Germinal center (tissue), 1 donor: ENCODE data around the gene AHI1.

Experiments
- DNase-seq: peaks from one replicate; pipeline ENCODE4 v3.0.0; 2012; ENCODE audit warnings: mixed read lengths, low spot score

AHI1 gene

DNA sequence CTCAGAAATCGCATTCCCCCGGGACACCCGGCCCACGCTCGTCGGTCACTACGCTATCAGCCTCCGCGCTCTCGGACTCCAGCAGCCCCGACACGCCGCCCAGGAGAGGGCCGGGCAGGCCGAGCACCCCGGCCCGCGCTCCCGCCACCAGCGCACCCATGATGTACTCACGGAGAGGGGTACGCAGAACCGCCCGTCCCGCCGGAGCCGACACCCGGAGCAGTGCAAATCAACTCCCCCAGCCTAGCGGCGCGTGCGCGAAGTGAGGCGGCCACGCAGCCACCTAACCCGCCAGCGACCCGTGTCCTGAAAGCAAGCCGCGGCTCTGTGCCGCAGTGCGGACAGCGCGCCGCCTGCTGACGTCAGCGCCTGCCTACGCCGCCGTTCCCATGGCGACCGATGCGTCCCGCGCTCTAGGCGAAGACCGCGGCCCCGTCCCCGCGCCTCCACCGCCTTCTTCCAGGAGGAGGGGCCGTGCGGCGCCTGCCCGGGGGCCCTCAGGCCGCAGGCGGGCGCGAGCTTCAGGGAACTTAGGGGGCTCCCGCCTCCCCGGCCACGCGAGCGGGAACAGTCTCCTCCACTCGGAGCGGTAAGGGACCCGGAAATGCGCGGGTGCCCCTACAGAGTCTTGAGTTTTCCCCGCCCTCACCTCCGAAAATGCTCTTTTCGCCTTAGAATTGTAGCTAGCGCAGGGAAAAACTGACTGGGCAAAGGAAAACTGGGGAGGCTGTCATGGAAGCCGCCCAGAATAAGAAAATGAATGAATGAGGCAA, at the start of gene AHI1:
TSS of gene AHI1 (minus strand) at position 329 of the 773 bp plus-strand sequence. CDS start 5,503 bp downstream, outside the sequence.
- peak; percentile 90 for DNase-seq

DNA sequence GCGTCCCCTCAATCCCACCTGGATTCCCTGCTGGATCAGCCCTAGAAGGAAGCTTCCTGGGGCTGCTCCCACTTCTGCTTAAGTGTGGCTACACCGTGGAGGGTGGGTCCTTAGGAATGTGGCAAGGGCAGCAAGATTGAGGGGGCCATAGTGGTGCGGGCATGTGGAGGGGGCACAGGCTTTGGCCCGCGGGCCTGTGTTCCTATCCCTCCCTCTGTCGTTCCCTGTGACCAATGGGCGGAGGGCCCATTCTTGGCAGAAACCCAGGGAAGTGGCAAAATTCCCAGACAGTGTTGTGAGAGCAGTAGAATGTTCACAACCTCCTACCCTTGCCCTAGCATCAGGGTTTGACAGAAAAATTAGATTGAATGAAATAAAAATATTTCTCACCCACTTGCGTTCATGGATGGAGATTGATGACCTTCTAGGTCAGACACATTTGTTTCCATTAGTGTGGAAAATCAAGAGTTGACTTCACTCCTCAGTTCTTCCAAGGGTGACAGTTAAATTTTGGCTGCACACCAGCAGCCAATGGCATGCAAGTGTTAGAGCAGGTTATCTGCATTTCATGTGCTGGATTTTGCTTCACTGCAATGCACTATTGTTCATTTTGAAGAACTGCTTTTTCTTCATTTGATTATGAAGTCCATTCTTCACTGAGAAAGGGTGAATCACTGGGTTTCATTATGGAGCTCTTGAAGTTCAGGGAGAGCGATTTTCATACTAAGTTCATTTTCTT, 49.3 kb upstream of the AHI1 start:
- DNase-seq, result no peak

DNA sequence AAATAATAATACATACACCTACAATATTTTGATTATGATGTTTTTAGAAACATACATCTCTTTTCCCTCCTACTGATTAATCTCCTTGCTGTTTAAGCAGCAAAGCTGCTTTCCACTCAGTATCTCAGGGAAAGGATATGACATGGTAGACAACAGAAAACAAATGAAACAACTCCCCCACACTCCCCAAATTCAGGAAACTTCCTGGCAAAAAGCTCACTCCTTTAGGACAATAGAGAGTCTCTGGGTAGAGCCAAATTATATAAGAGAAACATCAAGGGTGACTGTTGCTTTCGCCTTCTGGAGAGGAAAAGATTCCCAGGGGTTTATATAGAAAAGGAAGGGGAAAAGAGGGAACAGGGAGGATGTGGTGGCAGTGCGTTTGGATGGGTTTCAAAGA, 48.7 kb upstream of the AHI1 start:
- no peak for DNase-seq

DNA sequence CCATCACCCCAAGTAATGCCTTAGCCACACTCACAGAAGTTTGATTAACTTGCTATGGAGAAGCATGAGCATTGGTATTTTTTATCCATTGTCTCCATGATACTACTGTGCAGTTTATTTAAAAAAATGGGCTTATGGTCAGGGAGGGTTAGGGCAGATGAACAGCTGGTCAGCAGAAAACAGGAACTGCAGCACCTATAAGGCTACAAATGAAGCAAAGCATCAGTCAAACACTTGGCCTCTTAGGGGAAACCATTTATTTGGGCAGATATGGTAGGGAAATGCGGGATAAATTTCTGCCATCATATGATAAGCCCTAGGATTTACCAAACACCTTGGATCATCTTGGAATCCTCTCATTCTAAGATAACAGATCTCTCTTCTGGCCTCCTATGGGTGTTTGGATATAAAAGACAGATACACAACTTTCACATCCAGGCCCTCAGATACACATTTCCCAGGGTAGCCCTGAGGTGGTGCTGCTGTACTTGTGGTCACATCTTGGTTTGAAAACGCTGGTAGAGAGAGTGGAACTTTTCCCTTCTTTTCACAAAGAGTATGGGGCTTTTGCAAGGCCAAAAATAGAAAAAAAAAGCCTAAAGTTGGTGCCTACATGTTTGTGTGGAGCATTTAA, 42.8 kb upstream of the AHI1 start:
- DNase-seq, result no peak

DNA sequence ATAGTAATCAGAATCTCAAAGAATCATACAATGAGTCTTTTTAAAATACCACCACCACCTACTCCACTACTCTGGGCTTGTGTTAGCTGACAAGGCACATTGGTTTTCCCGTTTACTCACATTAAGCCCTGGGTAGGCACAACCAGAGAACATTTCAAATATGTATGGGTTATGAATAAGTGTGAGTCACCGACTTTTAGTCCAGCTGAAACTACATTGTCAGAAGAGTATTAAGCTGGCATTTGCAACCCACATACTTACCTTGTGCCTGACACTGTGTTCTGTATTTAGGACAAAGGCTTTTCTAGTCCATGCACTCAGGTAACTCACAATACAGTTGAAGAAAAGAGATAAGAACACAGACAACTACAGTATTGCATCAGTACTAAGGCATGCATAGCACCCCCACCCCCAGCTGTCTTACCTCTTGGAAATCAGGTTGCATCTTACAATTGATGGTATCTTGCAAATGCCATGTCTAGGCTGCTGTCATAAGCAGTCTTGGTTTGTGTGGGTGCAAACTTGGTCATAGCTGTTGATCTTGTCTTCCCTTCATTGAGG, 40.3 kb upstream of the AHI1 start:
- no peak for DNase-seq

DNA sequence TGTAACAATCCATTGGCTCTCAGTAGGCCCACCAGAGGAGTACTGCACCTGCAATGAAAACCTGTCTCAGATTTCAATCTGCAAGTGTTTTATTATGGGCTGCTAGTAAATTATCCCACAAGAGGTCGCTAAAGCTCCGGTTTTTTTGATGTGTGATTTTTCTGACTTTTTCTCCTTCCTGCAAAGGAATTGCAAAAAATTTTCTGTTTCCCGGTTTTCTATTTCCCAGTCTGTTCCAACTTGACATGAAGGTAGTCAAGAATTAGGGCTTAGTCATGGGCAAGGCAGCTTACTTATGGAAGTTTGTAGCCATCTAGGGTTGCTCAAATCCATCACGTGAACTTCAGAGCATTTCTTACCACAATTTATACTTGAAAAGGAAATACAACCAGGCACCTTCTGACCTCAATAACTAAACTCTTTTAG, 38.5 kb upstream of the AHI1 start:
- peak; percentile 23 for DNase-seq

DNA sequence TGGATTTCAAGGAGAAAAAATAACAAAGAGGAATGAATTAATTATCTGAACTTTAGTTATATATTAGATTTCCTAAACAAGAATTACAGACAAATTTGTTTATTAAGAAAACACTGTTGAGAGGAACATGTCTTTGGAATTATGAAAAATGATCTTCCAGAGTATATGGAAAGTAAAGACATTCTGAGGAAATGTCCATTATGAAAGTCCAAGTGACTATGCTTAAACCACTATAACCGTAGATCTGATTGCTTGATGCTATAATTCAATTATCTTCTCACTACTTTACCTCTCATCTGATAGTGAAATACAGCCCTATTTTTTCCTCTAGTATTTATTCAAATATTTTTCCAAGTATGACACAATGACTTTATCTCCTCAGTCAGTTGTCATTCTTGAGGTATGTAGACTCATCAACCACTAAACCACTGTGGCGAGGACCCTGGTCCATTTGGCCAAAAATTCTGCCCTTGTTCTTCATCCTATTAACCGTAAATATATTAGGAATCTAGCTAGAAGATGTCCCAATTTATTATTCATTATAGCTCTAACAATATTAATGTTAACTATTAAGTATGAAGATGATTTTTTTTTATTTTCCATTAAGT, 37.3 kb upstream of the AHI1 start:
- DNase-seq, result no peak

DNA sequence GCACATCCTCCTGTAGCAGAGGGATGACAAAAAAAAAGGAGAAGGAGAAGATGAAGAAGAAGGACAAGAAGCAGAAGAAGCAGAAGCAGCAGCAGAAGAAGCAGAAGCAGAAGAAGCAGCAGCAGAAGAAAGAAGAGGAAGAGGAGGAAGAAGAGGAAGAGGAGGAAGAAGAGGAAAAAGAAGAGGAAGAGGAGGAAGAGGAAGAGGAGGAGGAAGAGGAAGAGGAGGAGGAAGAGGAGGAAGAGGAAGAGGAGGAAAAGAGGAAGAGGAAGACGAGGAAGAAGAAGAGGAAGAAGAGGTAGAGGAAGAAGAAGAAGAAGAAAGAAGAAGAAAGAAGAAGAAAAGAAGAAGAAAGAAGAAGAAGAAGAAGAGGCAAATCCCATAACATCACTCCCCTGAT, 35.0 kb upstream of the AHI1 start:
- no peak for DNase-seq

DNA sequence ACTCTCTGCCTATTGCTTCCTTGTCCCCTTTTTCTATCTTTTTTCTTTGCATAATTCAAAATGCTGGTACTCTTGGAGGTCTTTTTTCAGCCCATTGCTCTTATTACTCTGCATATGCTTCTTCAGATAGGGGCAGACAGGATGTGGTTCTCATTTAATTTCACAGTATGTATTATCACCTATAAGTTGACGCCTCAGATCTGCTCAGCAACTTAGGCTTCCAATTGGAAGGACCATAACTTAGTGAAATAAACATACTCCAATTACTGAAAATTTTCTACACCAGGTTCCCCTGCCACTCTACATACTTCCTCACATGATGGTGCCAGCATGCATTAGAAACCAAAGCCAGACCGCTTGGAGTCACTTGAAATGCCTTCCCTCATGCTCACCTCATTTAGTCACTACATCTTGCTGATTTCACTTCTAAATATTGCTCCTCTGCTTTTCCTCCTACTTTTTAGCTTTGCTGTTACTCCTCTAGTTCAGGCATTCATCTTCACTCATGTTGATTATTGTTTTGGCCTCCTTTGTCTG, 34.5 kb upstream of the AHI1 start:
- DNase-seq, result no peak

DNA sequence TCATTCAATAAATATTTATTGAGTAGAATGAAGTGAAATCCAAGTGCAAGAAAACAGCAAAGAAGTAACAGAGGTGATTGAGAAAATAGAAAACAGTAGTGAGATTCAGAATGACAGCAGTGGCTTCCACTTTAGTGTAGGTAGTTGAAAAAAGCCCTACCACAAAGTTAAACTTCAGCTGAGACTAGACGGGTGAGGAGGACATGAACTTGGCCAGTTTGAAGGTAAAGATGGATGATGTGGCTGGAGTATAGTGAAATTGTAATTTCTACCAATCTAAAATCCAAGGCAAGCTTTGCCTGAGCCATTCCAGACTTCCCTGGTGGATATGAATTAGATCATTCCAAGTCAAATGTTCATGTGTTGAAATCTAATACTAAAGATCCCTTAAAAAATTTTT, 32.6 kb upstream of the AHI1 start:
- DNase-seq, result no peak

DNA sequence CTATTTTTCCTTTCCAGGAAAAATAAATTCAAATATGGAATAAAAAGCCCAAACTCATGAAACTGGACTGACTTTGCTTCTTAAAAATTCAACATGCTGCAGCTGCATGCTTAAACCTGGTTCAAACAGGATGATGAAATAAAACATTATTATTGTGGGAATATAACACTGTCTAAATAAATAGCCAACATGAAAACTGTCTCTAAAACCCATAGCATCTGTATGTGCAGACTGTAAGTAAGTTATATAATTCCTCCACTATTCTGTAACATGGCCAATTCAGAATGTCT, 30.4 kb upstream of the AHI1 start:
- no peak for DNase-seq

DNA sequence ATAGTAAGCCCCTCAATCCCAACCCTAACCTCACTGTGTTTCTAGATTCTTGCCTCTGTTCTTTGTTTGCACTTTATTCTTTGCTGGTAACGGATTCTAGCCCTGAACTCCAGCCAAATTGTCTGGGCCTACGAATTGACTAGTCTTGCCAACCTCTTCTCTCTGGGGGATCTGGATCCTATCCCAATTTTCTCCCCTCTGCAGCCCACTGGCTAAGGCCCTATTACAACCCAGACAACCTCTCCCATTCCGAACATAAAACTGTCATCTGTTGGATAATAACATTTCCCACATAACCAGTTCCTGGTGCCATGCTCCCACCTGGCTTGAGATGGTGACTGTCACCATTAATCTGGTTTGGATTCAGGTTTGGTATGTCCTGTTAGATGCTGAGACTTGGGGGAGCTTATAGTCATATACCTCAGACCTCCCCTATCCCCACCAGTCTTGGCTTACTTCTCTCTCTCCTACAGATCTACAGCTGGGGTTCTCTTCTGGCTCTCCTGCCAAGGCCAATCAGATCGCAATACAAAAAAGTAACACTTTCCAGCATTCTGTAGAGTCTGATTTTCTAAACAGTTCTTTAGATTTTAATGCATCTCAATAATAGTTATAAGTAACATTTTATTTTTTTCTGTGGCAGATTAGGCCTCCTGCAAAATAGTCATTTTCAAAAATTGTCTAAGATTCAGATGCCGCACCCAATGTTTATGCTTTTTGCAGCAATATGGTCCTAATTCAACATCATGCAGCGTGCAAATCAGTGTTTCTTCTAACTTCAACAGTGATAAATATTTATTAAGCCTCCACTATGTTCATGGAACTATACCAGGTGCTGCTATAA, 29.8 kb upstream of the AHI1 start:
- DNase-seq, result no peak

DNA sequence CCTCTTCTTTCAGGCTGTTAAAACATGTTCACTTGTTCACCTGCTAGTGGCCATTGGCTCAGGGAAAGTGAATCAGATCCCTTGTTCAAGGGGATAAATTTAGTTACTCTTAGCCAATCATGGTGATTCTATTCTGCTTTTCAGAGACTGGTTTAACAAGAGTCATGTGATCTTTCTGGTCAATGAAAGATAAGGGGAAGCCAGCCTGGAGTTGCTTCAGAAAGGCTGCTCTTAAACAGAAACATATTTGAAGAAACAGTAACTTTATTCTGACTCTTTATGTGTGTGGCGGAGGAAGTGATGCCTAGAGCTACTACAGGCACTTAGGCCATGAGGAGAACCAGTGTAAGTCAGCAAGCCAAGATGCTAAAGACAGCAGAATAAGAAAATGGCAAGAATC, 28.1 kb upstream of the AHI1 start:
- DNase-seq, result no peak

DNA sequence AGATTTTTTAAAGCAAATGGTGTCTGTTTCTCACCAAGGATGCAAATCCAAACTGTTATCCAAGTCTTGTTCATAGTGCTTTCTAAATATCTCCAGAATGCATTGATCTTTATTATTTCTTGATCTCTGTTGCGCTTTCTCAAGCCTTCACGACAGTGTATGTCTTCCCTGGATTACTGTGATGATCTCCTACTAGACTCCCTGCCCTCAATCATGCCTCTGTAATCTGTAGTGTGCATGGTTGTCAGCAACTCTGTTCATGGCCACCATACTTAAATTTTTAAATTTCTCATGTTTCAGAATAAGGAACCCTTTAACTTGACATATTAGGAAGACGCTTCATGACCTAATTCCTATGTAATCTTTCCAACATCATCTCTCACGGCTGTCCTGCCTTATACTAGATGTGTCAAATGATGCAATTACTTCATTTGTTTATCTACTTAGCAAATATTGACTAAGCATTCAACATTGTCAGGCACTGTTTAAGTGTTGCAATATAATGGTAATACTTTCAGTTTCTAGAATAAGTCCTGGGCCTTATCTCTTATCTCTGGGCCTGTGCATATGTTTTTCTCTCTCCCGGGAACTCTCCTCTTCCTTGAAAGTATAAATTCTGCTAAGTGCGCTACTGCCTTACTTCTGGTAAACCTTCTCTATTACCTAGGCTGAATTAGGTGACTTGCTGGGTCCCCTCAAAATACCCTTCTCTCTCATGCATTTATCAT, 25.6 kb upstream of the AHI1 start:
- DNase-seq, result no peak

DNA sequence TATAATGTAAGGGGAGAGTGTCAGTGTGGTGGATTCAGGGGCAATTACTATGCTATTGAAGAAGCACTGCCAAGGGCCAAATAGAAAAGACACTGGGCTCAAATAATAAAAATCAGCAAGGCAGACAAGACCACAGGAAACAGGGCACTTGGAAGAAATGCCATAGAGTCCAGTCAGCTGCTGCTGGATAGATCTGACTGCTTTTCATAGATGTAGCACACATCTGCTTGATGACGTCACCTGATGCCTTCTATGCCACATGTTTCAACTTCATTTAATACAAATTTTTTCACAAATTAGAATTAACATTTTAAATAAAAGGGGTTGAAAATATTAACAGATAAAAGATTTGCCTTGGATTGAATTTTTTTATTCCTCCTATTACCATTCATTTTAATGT, 23.9 kb upstream of the AHI1 start:
- DNase-seq, result no peak

DNA sequence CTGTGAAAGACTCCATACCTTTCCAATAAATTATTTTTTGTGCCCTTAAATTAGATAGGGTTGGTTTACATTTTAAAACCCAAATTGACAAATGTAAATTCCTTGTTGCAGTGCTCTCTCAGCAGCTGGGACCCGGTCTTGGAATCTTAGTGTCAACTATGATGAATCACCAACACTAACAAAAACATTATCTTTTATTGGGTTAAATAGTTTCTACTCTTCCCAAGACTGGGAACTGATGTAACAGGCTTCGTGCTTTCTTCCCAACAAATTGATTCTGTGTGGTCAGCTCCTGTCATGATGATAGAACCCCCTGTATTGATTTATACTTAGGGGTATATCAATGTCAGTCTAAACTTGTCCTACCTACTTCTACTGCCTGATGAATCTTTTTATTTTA, 23.2 kb upstream of the AHI1 start:
- DNase-seq, result no peak

DNA sequence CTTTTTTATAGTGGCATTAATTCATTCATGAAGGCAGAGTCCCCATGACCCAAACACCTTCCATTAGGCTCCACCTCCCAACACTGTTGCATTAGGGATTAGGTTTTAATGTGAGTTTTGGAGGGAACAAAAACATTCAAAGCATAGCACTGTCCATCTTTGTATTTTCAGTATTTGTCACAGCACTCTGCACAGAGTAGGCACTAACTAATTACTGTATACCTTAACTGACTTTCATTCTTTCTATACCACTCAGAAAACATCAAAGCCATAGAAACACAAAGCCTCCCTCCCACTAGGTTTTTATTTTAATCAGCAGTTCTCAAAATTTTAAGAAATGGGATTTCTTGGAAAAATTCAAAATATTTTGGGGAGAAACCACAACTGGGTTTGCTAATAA, 21.8 kb upstream of the AHI1 start:
- no peak for DNase-seq

DNA sequence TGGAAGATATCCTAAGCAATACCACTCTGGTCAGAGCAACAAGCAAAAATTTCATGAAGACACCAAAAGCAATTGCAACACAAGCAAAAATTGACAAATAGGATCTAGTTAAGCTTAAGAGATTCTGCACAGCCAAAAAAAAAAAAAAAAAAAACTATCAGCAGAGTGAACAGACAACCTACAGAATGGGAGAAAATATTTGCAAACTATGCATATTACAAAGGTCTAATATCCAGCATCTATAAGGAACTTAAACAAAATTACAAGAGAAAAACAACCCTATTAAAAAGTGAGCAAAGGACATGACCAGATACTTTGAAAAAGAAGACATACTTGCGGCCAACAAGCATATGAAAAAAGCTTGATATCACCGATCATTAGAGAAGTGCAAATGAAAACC, 20.0 kb upstream of the AHI1 start:
- no peak for DNase-seq

DNA sequence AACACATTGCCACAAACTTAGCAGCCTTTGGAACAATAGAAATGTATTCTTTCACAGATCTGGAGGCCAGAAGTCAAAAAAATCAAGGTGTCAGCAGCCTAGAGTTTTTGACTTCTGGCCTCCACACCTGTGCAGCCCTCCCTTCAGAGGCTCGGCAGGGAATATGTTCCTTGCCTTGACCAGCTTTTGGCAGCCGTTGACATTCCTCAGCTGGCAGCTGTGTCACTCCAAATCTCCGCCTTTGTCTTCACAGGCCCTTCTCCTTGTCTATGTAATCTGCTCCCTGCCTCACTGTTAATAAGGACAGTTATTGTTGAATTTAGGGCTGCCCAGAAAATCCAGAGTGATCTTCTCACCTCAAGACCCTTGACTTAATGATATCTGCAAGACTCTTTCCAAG, 17.2 kb upstream of the AHI1 start:
- no peak for DNase-seq

DNA sequence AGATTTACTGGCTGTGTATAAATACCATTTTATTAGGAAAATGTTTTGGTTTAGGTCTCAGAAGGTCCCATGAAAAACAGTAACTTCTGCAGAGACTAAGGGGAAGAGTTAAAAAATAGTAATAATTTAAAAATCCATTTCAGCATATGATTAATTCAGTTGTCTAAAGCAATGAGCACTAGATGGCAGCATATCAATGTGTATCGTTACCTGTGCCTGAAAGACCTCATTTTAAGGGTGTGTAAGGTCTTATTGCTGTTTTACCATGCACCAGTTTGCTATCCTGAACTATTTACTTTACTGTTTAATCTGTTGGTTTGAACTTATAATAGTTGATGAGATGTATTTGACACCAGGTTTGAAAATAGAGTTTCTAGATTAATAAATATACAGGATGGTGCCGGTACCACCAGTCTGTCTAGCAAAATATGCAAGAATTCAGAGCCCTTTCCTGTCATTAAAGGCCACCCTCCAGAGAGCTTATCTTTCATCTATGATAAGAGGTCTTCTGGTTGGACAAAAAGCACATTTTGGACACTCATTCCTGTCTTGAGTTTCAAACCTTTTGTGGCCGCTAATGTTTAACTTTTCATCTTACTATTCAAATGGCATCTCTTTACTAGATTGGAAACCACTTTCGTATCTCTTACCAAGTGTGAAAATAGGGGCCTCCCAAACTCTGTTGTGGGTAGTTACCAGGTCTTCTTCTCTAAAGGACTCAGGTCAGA, 8.9 kb upstream of the AHI1 start:
- DNase-seq, result peak; percentile 27
